ENCODE results near the gene NOPCHAP1.
"Not testable (repeated sequence)": the region's sequence is repeated elsewhere in the genome, so short reads cannot be mapped to it uniquely, and the experiment has no call there.

NOPCHAP1 gene

GRCh38 chr12:104941454-104941853 lies 44.7 kb upstream of the NOPCHAP1 start:
- Histone ChIP-seq H3K79me2 (ENCODE audit: control insufficient read depth, low read length) (no peaks in the 10 kb centered on the region), H3K4me2 (ENCODE audit: low read length) (no peak overlapping the region), H3K4me1 (ENCODE audit: control insufficient read depth, low read length) (no peaks in the 10 kb centered on the region), H3K27me3 (ENCODE audit: control insufficient read depth, low read length) (no peaks in the 10 kb centered on the region), H3K9me2 (replicated peaks; ENCODE audit: control insufficient read depth, low read length) (no peaks in the 10 kb centered on the region), H3K36me3 (ENCODE audit: control insufficient read depth, low read length) (no peaks in the 10 kb centered on the region), H3F3A (ENCODE audit: control insufficient read depth, insufficient read depth) (no peaks in the 10 kb centered on the region), H4K20me1 (ENCODE audit: control insufficient read depth, insufficient read depth, low read depth, low read length) (no peaks in the 10 kb centered on the region), H3K4me3 (ENCODE audit: low read length) (no peak overlapping the region), H3K27ac (ENCODE audit: low read depth, low read length) (no peak overlapping the region), H3K9me3 (ENCODE audit: control insufficient read depth, insufficient read depth, low read length) (peaks cover 4% of the 10 kb centered on the region; the same call in 1 of the 2 replicates)
- TF ChIP-seq, protein P1, sequence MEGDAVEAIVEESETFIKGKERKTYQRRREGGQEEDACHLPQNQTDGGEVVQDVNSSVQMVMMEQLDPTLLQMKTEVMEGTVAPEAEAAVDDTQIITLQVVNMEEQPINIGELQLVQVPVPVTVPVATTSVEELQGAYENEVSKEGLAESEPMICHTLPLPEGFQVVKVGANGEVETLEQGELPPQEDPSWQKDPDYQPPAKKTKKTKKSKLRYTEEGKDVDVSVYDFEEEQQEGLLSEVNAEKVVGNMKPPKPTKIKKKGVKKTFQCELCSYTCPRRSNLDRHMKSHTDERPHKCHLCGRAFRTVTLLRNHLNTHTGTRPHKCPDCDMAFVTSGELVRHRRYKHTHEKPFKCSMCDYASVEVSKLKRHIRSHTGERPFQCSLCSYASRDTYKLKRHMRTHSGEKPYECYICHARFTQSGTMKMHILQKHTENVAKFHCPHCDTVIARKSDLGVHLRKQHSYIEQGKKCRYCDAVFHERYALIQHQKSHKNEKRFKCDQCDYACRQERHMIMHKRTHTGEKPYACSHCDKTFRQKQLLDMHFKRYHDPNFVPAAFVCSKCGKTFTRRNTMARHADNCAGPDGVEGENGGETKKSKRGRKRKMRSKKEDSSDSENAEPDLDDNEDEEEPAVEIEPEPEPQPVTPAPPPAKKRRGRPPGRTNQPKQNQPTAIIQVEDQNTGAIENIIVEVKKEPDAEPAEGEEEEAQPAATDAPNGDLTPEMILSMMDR (IDR thresholded peaks at IDR 0.05; ENCODE audit: low read depth, low read length, poor library complexity, severe bottlenecking), result no peak
- no peak for TF ChIP-seq EZH2phosphoT487 (IDR thresholded peaks at IDR 0.05; ENCODE audit: borderline replicate concordance, low read length)

- Histone ChIP-seq H3K4me1 (ENCODE audit: control insufficient read depth, low read length) (no peaks in the 10 kb centered on the region), H3K4me3 (ENCODE audit: low read length) (no peak overlapping the region), H3K9me2 (replicated peaks; ENCODE audit: control insufficient read depth, low read length) (no peaks in the 10 kb centered on the region), H3K36me3 (ENCODE audit: control insufficient read depth, low read length) (no peaks in the 10 kb centered on the region), H4K20me1 (ENCODE audit: control insufficient read depth, insufficient read depth, low read depth, low read length) (no peaks in the 10 kb centered on the region), H3F3A (ENCODE audit: control insufficient read depth, insufficient read depth) (no peaks in the 10 kb centered on the region), H3K27me3 (ENCODE audit: control insufficient read depth, low read length) (no peaks in the 10 kb centered on the region), H3K27ac (ENCODE audit: low read depth, low read length) (no peak overlapping the region), H3K9me3 (ENCODE audit: control insufficient read depth, insufficient read depth, low read length) (peaks cover 4% of the 10 kb centered on the region; the same call in 1 of the 2 replicates), H3K79me2 (ENCODE audit: control insufficient read depth, low read length) (no peaks in the 10 kb centered on the region), H3K4me2 (ENCODE audit: low read length) (no peak overlapping the region)
- TF ChIP-seq, protein P1 (IDR thresholded peaks at IDR 0.05; ENCODE audit: low read depth, low read length, poor library complexity, severe bottlenecking), result no peak
- no peak for TF ChIP-seq EZH2phosphoT487 (IDR thresholded peaks at IDR 0.05; ENCODE audit: borderline replicate concordance, low read length)
Measured at GRCh38 chr12:104942075-104942474, 44.0 kb upstream of the NOPCHAP1 start.

DNA sequence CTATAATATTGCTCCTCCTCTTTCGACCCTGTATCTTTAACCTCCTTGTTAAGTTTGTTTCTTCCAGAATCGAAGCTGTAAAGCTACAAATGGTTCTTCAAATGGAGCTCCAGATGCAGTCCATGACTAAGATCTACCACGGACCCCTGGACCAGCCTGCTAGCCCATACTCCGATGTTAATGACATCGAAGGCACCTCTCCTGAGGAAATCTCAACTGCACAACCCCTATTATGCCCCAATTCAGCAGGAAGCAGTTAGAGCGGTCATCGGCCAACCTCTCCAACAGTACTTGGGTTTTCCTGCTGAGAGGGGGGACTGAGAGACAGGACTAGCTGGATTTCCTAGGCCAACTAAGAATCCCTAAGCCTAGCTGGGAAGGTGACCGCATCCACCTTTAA lies 42.7 kb upstream of the NOPCHAP1 start:
- not testable (repeated sequence) for H3K4me2 ChIP-seq (ENCODE audit: low read length); H3K9me2 ChIP-seq (replicated peaks; ENCODE audit: control insufficient read depth, low read length); H3K4me1 ChIP-seq (ENCODE audit: control insufficient read depth, low read length); H3K27me3 ChIP-seq (ENCODE audit: control insufficient read depth, low read length); H3K36me3 ChIP-seq (ENCODE audit: control insufficient read depth, low read length); H4K20me1 ChIP-seq (ENCODE audit: control insufficient read depth, insufficient read depth, low read depth, low read length); H3K4me3 ChIP-seq (ENCODE audit: low read length); H3K27ac ChIP-seq (ENCODE audit: low read depth, low read length); H3F3A ChIP-seq (ENCODE audit: control insufficient read depth, insufficient read depth); H3K79me2 ChIP-seq (ENCODE audit: control insufficient read depth, low read length); H3K9me3 ChIP-seq (ENCODE audit: control insufficient read depth, insufficient read depth, low read length)

- H3K4me3 ChIP-seq (ENCODE audit: low read length), result no peak overlapping the region
- TF ChIP-seq, protein P1 (IDR thresholded peaks at IDR 0.05; ENCODE audit: low read depth, low read length, poor library complexity, severe bottlenecking), result no peak
- no peak for TF ChIP-seq EZH2phosphoT487 (IDR thresholded peaks at IDR 0.05; ENCODE audit: borderline replicate concordance, low read length)
- H4K20me1 ChIP-seq (ENCODE audit: control insufficient read depth, insufficient read depth, low read depth, low read length), result no peaks in the 10 kb centered on the region
- H3K27me3 ChIP-seq (ENCODE audit: control insufficient read depth, low read length), result no peaks in the 10 kb centered on the region
- H3K4me2 ChIP-seq (ENCODE audit: low read length), result no peak overlapping the region
- H3K4me1 ChIP-seq (ENCODE audit: control insufficient read depth, low read length), result no peaks in the 10 kb centered on the region
- no peaks in the 10 kb centered on the region for H3K79me2 ChIP-seq (ENCODE audit: control insufficient read depth, low read length)
- no peaks in the 10 kb centered on the region for H3K9me2 ChIP-seq (replicated peaks; ENCODE audit: control insufficient read depth, low read length)
- H3K36me3 ChIP-seq (ENCODE audit: control insufficient read depth, low read length), result no peaks in the 10 kb centered on the region
- H3F3A ChIP-seq (ENCODE audit: control insufficient read depth, insufficient read depth), result no peaks in the 10 kb centered on the region
- no peak overlapping the region for H3K27ac ChIP-seq (ENCODE audit: low read depth, low read length)
- H3K9me3 ChIP-seq (ENCODE audit: control insufficient read depth, insufficient read depth, low read length), result peaks cover 4% of the 10 kb centered on the region; the same call in 1 of the 2 replicates
Measured at GRCh38 chr12:104944252-104944651, 41.9 kb upstream of the NOPCHAP1 start.

DNA sequence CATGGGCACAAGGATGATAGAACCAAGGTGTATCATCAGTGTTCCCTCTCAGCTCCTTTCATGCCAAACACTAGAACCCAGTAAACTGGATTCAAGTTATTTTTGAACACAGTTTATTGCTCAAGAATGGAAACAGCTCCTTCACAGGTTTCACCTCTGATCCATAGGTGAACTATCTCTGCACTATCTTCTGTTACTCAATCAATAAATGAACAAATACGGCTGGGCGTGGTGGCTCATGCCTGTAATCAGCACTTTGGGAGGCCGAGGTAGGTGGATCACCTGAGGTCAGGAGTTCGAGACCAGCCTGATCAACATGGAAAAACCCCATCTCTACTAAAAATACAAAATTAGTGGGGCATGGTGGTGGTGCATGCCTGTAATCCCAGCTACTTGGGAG lies 37.4 kb upstream of the NOPCHAP1 start:
- not testable (repeated sequence) for H3K4me3 ChIP-seq (ENCODE audit: low read length); H3K27ac ChIP-seq (ENCODE audit: low read depth, low read length); H3K4me1 ChIP-seq (ENCODE audit: control insufficient read depth, low read length); H3K27me3 ChIP-seq (ENCODE audit: control insufficient read depth, low read length); H3K79me2 ChIP-seq (ENCODE audit: control insufficient read depth, low read length); H3K9me2 ChIP-seq (replicated peaks; ENCODE audit: control insufficient read depth, low read length); H3K9me3 ChIP-seq (ENCODE audit: control insufficient read depth, insufficient read depth, low read length); H3K4me2 ChIP-seq (ENCODE audit: low read length); H3K36me3 ChIP-seq (ENCODE audit: control insufficient read depth, low read length); H3F3A ChIP-seq (ENCODE audit: control insufficient read depth, insufficient read depth); H4K20me1 ChIP-seq (ENCODE audit: control insufficient read depth, insufficient read depth, low read depth, low read length)

Measured in DOHH2 (cell line).